GM18517 (cell line): ENCODE data around the gene TRIM37.
"Not testable (repeated sequence)": the region's sequence is repeated elsewhere in the genome, so short reads cannot be mapped to it uniquely, and the experiment has no call there.

ENCODE experiments used
- ATAC-seq: cut with Tn5 transposase; IDR thresholded peaks from one replicate; pipeline ENCODE4 v1.9.1; 2021; ENCODE audit warnings: mild to moderate bottlenecking, moderate library complexity; ENCODE audit not compliant: unreplicated experiment

Gene TRIM37

DNA sequence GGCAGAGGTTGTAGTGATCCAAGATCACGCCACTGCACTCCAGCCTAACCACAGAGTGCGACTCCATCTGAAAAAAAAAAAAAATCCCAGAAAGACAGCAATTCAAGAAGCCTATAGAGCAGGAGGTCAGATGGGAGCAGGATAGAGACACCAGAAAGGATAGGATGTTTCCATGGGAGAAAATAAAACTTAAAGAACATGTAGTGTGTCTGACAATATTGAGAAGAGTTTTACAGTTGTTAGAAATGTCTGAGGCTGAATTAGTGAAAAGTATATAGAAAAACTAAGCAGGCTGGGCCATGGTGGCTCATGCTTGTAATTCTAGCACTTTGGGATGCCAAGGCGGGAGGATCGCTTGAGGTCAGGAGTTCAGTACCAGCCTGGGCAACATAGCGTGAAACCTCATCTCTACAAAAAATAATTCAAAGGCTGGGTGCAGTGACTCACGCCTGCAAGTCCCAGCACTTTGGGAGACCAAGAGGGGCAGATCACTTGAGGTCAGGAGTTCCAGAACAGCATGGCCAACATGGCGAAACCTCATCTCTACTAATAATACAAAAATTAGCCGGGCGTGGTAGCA lies 15.3 kb upstream of the TRIM37 start:
- no peak for ATAC-seq

GRCh38 chr17:59115474-59115873 lies 8.8 kb upstream of the TRIM37 start:
- ATAC-seq, result no peak

DNA sequence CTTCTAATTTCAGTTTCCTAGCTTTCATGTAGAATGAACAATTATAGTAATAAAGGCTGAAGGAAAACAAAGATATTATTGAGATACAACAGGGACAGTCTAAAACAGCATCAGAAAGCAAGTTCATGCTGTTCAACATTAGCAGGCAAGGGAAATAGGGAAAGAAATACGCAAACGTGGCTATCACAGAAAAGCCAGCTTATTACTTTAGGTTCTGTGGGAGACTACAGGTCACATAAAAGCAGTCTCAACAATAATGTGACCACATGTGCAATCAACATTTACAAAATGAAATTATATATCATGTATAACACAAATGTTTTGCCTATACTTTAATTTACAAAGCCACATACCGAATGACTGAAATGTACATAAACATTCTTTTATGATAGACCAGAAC lies 4.9 kb upstream of the TRIM37 start:
- ATAC-seq, result no peak

- ATAC-seq, result no peak
Measured at GRCh38 chr17:59110973-59111372, 4.3 kb upstream of the TRIM37 start.

DNA sequence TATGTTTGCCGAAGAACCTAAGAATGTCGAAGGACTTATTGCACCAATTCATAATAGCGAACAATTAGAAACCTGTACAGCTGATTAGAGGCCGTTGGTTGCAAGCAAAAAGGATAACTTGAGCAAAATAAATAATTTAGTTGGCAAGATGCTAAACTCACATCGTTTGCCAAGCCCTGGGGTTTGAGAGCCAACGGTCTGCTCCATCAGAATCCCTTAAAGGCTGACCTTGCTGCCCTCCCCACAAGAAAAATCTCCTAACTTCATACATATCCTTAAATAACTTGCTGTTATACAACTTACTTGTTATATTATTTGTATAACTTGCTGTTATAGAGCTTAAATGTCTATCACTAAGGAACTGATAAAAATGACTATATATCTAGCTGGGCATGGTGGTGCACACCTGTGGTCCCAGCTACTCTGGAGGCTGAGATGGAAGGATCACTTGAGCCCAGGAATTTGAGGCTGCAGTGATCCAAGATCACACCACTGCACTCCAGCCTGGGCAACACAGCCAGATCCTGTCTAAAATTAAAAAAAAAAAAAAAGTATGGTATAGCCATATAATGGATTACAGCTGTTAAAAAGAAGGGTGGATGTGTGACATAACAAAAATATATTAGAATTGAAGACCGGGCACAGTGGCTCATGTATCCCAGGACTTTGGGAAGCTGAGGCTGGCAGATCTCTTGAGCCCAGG lies 1.9 kb upstream of the TRIM37 start:
- no peak for ATAC-seq

DNA sequence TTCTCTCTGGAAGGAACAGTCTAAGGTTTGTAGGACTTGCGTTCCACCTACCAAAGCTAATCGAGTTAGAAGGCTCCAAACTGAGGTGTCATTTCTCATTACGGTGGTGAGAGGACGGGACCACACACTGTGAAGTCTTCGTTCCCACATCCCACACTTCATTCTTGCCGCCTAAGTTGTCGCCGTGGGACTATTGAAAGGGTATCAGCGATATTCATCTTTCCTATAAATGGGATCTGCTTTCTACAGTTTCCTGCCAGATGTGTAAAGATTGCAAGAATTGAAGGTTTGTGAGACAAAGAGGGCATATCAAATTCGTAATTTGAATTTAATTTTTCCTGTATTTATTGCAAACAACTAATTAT lies 608 bp upstream of the TRIM37 start:
- ATAC-seq, result no peak

DNA sequence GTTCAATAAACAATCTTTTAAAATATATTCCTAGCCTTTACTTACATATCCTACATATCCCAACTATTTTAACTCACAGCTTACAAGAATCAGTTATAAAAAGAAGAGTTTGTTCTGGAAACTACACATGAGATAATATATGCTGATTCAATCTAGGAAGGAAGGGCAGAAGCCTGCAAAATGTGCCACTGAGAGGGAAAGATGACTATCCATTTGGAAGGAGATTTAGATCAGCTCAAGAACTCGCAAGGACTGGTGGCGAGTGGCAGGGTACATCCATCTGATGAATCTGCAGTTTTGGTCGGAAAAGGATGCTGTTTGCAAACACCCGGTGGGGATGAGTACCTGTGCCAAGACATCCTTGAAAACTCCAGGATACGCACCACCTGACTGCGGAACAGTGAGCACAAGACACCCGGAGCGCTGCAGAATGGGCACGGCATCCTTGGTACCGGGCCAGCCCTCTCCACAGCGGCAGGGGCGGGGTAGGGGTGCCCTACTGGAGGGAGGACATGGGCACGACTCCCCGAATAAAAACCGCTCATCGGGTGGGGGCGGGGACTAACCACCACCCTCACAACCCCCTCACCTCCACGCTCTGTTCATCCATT lies 723 bp downstream of the TRIM37 start:
- peak; percentile 20 for ATAC-seq

GRCh38 chr17:59101178-59101577 lies 5.5 kb downstream of the TRIM37 start:
- ATAC-seq, result no peak

DNA sequence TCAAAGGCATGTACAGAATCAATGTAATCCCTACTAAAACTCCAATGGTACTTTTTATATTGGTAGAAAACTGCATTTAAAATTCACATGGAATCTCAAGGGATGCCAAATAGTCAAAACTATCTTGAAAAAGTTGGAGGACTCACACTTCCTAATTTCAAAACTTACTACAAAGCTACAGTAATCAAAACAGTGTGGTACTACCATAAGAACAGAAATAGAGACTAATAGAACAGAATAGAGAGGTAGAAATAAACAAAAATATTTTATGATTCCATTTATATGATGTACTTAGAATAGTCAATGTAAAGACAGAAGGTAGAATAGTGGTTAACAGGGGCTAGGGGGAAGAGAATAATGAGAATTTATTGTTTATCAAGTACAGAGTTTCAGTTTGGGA lies 8.8 kb downstream of the TRIM37 start:
- ATAC-seq, result no peak

- no peak for ATAC-seq
Measured at GRCh38 chr17:59094861-59095530, 11.7 kb downstream of the TRIM37 start.

GRCh38 chr17:59093702-59094231 lies 12.9 kb downstream of the TRIM37 start:
- no peak for ATAC-seq

GRCh38 chr17:59093145-59093701 lies 13.5 kb downstream of the TRIM37 start:
- no peak for ATAC-seq

- not testable (repeated sequence) for ATAC-seq
Measured at GRCh38 chr17:59090593-59090992, 16.1 kb downstream of the TRIM37 start.

DNA sequence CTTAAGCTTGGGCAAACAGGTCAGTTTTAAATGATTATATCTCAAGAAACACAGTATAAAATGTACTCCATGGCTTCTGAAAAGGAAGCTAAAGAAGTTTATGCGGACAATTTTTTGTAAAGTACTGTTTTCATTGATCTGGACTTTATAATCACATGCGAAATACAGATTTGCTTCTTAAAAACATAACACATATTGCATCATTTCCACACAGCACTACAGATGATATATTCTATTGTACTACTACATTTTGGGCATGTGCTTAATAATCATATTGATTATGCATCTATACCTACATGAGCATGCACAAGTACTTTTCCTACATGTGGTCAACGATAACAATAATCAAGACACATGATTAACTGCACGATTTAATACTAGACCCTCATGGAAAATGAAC lies 22.5 kb downstream of the TRIM37 start:
- no peak for ATAC-seq

GRCh38 chr17:59074494-59074893 lies 32.2 kb downstream of the TRIM37 start:
- no peak for ATAC-seq

DNA sequence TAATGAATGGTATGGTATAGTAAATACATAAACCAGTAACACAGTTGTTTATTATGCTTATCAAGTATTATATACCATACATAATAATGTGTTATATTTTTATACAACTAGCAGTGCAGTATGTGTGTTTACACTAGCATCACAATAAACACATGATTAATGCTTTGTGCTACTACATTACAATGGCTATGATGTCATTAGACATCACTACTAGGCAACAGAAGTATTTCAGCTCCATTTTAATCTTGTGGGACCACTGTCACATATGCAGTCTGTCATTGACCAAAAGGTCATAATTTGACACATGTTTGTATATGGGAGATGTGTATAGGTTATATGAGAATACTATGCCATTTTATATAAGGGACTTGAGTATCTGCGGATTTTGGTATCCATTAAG lies 32.7 kb downstream of the TRIM37 start:
- ATAC-seq, result no peak

GRCh38 chr17:59069856-59070255 lies 36.8 kb downstream of the TRIM37 start:
- no peak for ATAC-seq

GRCh38 chr17:59067756-59068155 lies 38.9 kb downstream of the TRIM37 start:
- no peak for ATAC-seq

- no peak for ATAC-seq
Measured at GRCh38 chr17:59067340-59067739, 39.3 kb downstream of the TRIM37 start.

DNA sequence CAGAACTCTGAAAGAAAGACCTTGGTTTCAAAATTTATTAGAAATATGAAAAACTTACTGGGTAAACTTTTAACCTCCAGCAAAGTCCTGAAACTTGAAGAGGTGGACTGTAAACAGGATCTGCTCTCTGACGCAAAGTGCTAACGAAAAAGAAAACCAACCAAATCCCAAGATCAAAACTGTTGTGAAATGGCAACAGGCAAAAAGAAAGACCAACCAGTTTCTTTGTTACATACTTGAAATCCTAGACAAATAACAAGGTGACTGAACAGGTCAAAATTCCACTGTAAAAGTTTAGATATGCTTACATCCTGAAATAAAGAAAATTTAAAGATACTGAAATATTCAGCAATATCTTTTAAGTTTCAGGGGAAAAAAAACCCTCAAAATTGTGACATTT lies 44.2 kb downstream of the TRIM37 start:
- no peak for ATAC-seq

DNA sequence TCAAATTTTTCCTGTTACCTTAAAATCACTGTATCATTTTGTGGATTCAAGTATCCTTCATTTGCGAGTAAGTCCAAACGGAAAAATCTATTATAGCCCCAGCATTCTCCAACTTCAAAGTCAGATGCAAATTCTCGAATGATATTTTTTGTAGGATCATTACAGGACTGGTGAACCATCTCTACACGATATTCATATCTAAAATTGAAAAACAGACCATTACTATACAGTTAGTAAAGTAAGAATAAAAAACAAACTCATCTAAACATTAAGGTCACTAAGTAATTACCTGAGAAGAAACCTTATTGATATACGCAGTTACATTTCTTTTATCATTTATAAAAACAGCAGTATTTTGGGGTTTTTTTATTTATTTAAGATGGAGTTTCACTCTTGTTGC lies 49.8 kb downstream of the TRIM37 start:
- ATAC-seq, result no peak
